ENCODE data around the gene GMPPA. TPM values are rescaled to one million over a fixed set of nuclear protein-coding genes. Genes with fewer than 3 reads are reported as not detected.

The GMPPA gene
- total RNA-seq, 2 donors from 2014 or later, result 36.9 to 38.2 TPM

GRCh38 chr2:219471476-219472371 lies 27.0 kb upstream of the GMPPA start:
- Histone ChIP-seq H3K27ac (ENCODE audit: low read depth, low read length) (no peak overlapping the region), H3K36me3 (ENCODE audit: control insufficient read depth, insufficient read depth, low read length) (no peaks in the 10 kb centered on the region), H3K4me1 (ENCODE audit: control insufficient read depth, insufficient read depth, low read length) (no peaks in the 10 kb centered on the region), H3K9me3 (ENCODE audit: control insufficient read depth, low read length) (no peaks in the 10 kb centered on the region), H3K9ac (ENCODE audit: extremely low read depth, low read length, poor library complexity, severe bottlenecking) (no peak overlapping the region), H3K27me3 (ENCODE audit: control insufficient read depth, insufficient read depth, low read length, poor library complexity, severe bottlenecking) (no peaks in the 10 kb centered on the region), H3K4me3 (ENCODE audit: low read length) (no peak overlapping the region)
- H3K27me3 Mint-ChIP-seq (ENCODE audit: insufficient read depth), result no peaks in the 10 kb centered on the region
- no peak overlapping the region for H3K4me3 Mint-ChIP-seq
- H3K36me3 Mint-ChIP-seq (ENCODE audit: low read depth), result peaks cover 1% of the 10 kb centered on the region
- H3K9me3 Mint-ChIP-seq, result no peaks in the 10 kb centered on the region
- TF ChIP-seq, protein P1, sequence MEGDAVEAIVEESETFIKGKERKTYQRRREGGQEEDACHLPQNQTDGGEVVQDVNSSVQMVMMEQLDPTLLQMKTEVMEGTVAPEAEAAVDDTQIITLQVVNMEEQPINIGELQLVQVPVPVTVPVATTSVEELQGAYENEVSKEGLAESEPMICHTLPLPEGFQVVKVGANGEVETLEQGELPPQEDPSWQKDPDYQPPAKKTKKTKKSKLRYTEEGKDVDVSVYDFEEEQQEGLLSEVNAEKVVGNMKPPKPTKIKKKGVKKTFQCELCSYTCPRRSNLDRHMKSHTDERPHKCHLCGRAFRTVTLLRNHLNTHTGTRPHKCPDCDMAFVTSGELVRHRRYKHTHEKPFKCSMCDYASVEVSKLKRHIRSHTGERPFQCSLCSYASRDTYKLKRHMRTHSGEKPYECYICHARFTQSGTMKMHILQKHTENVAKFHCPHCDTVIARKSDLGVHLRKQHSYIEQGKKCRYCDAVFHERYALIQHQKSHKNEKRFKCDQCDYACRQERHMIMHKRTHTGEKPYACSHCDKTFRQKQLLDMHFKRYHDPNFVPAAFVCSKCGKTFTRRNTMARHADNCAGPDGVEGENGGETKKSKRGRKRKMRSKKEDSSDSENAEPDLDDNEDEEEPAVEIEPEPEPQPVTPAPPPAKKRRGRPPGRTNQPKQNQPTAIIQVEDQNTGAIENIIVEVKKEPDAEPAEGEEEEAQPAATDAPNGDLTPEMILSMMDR (conservative IDR thresholded peaks at IDR 0.05), result no peak
- DNase-seq, result no peak
- no peak overlapping the region for H3K27ac Mint-ChIP-seq
- WGBS, 2 experiments (ENCODE audit: insufficient coverage in 1 of 2, insufficient read length in 1 of 2), result 89 to 94% methylated on average over 7 to 22 of the region's 22 CpGs
- H3K4me1 Mint-ChIP-seq, result peaks cover 7% of the 10 kb centered on the region

DNA sequence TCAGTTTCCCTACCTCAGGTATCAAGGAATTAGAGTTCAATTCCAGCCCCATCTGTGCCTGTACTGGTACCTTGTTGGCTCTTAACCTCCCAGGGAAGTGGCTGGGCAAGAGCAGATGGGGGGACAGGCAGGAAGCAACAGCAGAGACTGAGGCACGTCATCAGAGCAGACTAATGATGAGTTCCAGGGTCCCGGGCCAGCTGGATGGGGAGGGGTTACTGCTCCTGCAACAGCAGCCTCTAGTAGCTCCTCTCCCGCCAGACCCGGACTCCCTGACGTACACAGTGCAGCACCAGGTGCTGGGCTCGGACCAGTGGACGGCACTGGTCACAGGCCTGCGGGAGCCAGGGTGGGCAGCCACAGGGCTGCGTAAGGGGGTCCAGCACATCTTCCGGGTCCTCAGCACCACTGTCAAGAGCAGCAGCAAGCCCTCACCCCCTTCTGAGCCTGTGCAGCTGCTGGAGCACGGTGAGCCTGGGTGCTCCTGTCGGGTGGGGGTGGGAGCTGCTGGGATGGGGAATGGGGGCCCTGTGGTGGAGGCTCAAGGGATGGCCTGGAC lies 26.0 kb upstream of the GMPPA start:
- no peaks in the 10 kb centered on the region for H3K9me3 Mint-ChIP-seq
- Histone ChIP-seq H3K4me3 (ENCODE audit: low read length) (no peak overlapping the region), H3K27ac (ENCODE audit: low read depth, low read length) (no peak overlapping the region), H3K9me3 (ENCODE audit: control insufficient read depth, low read length) (no peaks in the 10 kb centered on the region), H3K9ac (ENCODE audit: extremely low read depth, low read length, poor library complexity, severe bottlenecking) (no peak overlapping the region), H3K36me3 (ENCODE audit: control insufficient read depth, insufficient read depth, low read length) (no peaks in the 10 kb centered on the region), H3K4me1 (ENCODE audit: control insufficient read depth, insufficient read depth, low read length) (no peaks in the 10 kb centered on the region), H3K27me3 (ENCODE audit: control insufficient read depth, insufficient read depth, low read length, poor library complexity, severe bottlenecking) (no peaks in the 10 kb centered on the region)
- 91 to 100% methylated on average over 4 to 12 of the region's 12 CpGs for WGBS, 2 experiments (ENCODE audit: insufficient coverage in 1 of 2, insufficient read length in 1 of 2)
- DNase-seq, result no peak
- peaks cover 11% of the 10 kb centered on the region for H3K4me1 Mint-ChIP-seq
- TF ChIP-seq, protein P1 (conservative IDR thresholded peaks at IDR 0.05), result no peak
- peaks cover 2% of the 10 kb centered on the region for H3K27me3 Mint-ChIP-seq (ENCODE audit: insufficient read depth)
- H3K4me3 Mint-ChIP-seq, result no peak overlapping the region
- H3K27ac Mint-ChIP-seq, result no peak overlapping the region
- H3K36me3 Mint-ChIP-seq (ENCODE audit: low read depth), result no peaks in the 10 kb centered on the region

GRCh38 chr2:219473511-219473910 lies 25.2 kb upstream of the GMPPA start:
- H3K27me3 Mint-ChIP-seq (ENCODE audit: insufficient read depth), result peaks cover 2% of the 10 kb centered on the region
- WGBS, 2 experiments (ENCODE audit: insufficient coverage in 1 of 2, insufficient read length in 1 of 2), result 88 to 94% methylated on average over 10 to 18 of the region's 18 CpGs
- no peak overlapping the region for H3K9ac ChIP-seq (ENCODE audit: extremely low read depth, low read length, poor library complexity, severe bottlenecking)
- peaks cover 11% of the 10 kb centered on the region for H3K4me1 Mint-ChIP-seq
- H3K27ac ChIP-seq (ENCODE audit: low read depth, low read length), result no peak overlapping the region
- DNase-seq, result no peak
- no peaks in the 10 kb centered on the region for H3K36me3 Mint-ChIP-seq (ENCODE audit: low read depth)
- H3K27ac Mint-ChIP-seq, result no peak overlapping the region
- TF ChIP-seq, protein P1 (conservative IDR thresholded peaks at IDR 0.05), result no peak
- no peaks in the 10 kb centered on the region for H3K27me3 ChIP-seq (ENCODE audit: control insufficient read depth, insufficient read depth, low read length, poor library complexity, severe bottlenecking)
- no peak overlapping the region for H3K4me3 Mint-ChIP-seq
- no peaks in the 10 kb centered on the region for H3K4me1 ChIP-seq (ENCODE audit: control insufficient read depth, insufficient read depth, low read length)
- H3K4me3 ChIP-seq (ENCODE audit: low read length), result no peak overlapping the region
- no peaks in the 10 kb centered on the region for H3K36me3 ChIP-seq (ENCODE audit: control insufficient read depth, insufficient read depth, low read length)
- H3K9me3 ChIP-seq (ENCODE audit: control insufficient read depth, low read length), result no peaks in the 10 kb centered on the region
- H3K9me3 Mint-ChIP-seq, result no peaks in the 10 kb centered on the region

All from endodermal cell (in vitro differentiated cells).